ENCODE measurements around the gene CASZ1. TPM values are rescaled to one million over a fixed set of nuclear protein-coding genes. Genes with fewer than 3 reads are reported as not detected.
A peak's percentile ranks its signal among the peaks of the same experiment; 100 is the strongest.

The CASZ1 gene
- total RNA-seq, 4 donors from 2014 or later = 22.1 to 47.4 (median 28.0) TPM

- TF ChIP-seq POLR2AphosphoS5 (IDR thresholded peaks at IDR 0.05) (no peak), POLR2A (IDR thresholded peaks at IDR 0.05) (no peak), CTCF (IDR thresholded peaks at IDR 0.05) (no peak), EP300 (IDR thresholded peaks at IDR 0.05) (no peak)
- Histone ChIP-seq H3K4me3 (no peak overlapping the region), H3K4me1 (peaks cover 0 to 13% (median 0%) of the 10 kb centered on the region in 3 donors), H3K27ac (no peak overlapping the region), H3K36me3 (no peaks in the 10 kb centered on the region), H3K9me3 (no peaks in the 10 kb centered on the region), H3K27me3 (peaks cover 9% of the 10 kb centered on the region)
- 47% methylated on average over 9 of the region's 12 CpGs; no CpG with 5 or more reads in 1 of the 2 donors for WGBS, 2 donors (ENCODE audit: low coverage in 1 of 2)
- no peak for ATAC-seq
Observed at GRCh38 chr1:10707208-10707607, 89.2 kb downstream of the CASZ1 start.

GRCh38 chr1:10706376-10706913 is 90.0 kb downstream of the CASZ1 start:
- WGBS, 2 donors (ENCODE audit: low coverage in 1 of 2) = 88 to 94% methylated on average over 2 to 3 of the region's 16 CpGs
- ATAC-seq = no peak
- H3K27ac ChIP-seq = no peak overlapping the region

DNA sequence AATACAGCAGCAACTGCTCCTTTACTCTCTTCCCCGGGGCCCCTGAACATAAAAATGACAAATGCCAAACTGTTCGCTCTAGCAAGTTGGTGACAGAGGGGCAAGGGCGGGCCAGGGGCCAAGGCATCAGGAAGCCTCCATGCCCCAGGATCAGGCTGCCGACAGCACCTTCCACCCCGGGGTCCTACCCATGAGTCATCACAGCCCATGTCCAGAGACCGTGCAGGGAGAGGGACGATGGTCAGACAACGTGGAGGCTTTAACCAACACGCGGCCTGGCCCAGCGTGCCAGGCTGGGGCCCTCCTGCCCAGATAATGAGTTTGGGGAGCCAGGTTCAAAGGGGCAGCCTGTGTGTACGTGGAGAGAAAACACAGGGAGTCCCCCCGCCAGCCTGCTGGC is 90.5 kb downstream of the CASZ1 start:
- Histone ChIP-seq H3K4me1 (peaks cover 0 to 13% (median 0%) of the 10 kb centered on the region in 3 donors), H3K27me3 (peaks cover 9% of the 10 kb centered on the region), H3K9me3 (no peaks in the 10 kb centered on the region), H3K36me3 (no peaks in the 10 kb centered on the region), H3K27ac (no peak overlapping the region), H3K4me3 (no peak overlapping the region)
- no peak for TF ChIP-seq EP300 (IDR thresholded peaks at IDR 0.05)
- no peak for TF ChIP-seq CTCF (IDR thresholded peaks at IDR 0.05)
- no peak for TF ChIP-seq POLR2A (IDR thresholded peaks at IDR 0.05)
- no peak for TF ChIP-seq POLR2AphosphoS5 (IDR thresholded peaks at IDR 0.05)
- WGBS, 2 donors (ENCODE audit: low coverage in 1 of 2) = 60% methylated on average over 1 of the region's 13 CpGs; no CpG with 5 or more reads in 1 of the 2 donors
- no peak for ATAC-seq

More at GRCh38 chr1:10706376-10706913, 90.0 kb downstream of the CASZ1 start:
- Histone ChIP-seq H3K36me3 (no peaks in the 10 kb centered on the region), H3K4me1 (peaks cover 0 to 13% (median 0%) of the 10 kb centered on the region in 3 donors), H3K27me3 (peaks cover 9% of the 10 kb centered on the region), H3K9me3 (no peaks in the 10 kb centered on the region), H3K4me3 (no peak overlapping the region)
- TF ChIP-seq EP300 (IDR thresholded peaks at IDR 0.05) (no peak), CTCF (IDR thresholded peaks at IDR 0.05) (no peak), POLR2AphosphoS5 (IDR thresholded peaks at IDR 0.05) (no peak), POLR2A (IDR thresholded peaks at IDR 0.05) (no peak)

GRCh38 chr1:10704368-10704882 is 92.0 kb downstream of the CASZ1 start:
- Histone ChIP-seq H3K9me3 (no peaks in the 10 kb centered on the region), H3K27ac (peak overlapping the region in 1 of 4 donors; percentile 41), H3K36me3 (no peaks in the 10 kb centered on the region), H3K4me3 (peak overlapping the region in 1 of 2 donors; percentile 36), H3K4me1 (peaks cover 0 to 13% (median 0%) of the 10 kb centered on the region in 3 donors), H3K27me3 (peaks cover 9% of the 10 kb centered on the region)
- 52% methylated on average over 4 of the region's 44 CpGs; no CpG with 5 or more reads in 1 of the 2 donors for WGBS, 2 donors (ENCODE audit: low coverage in 1 of 2)
- ATAC-seq = peak; percentile 34
- TF ChIP-seq POLR2AphosphoS5 (IDR thresholded peaks at IDR 0.05) = no peak

GRCh38 chr1:10703702-10704101 is 92.7 kb downstream of the CASZ1 start:
- peaks cover 9% of the 10 kb centered on the region for H3K27me3 ChIP-seq
- 96 to 98% methylated on average over 5 to 7 of the region's 8 CpGs for WGBS, 2 donors (ENCODE audit: low coverage in 1 of 2)
- no peak overlapping the region for H3K4me3 ChIP-seq
- no peak overlapping the region for H3K27ac ChIP-seq
- no peaks in the 10 kb centered on the region for H3K36me3 ChIP-seq
- H3K4me1 ChIP-seq = peaks cover 0 to 13% (median 0%) of the 10 kb centered on the region in 3 donors
- TF ChIP-seq CTCF (IDR thresholded peaks at IDR 0.05) = no peak
- no peak for TF ChIP-seq POLR2A (IDR thresholded peaks at IDR 0.05)
- no peak for TF ChIP-seq EP300 (IDR thresholded peaks at IDR 0.05)
- TF ChIP-seq POLR2AphosphoS5 (IDR thresholded peaks at IDR 0.05) = no peak
- no peaks in the 10 kb centered on the region for H3K9me3 ChIP-seq
- ATAC-seq = no peak
